Spleen (tissue), 13 donors: ENCODE measurements around the gene PI4K2A. TPM values are rescaled to one million over a fixed set of nuclear protein-coding genes. Genes with fewer than 3 reads are reported as not detected.

ENCODE experiments used
- DNase-seq: peaks from one replicate; pipeline ENCODE4 v3.0.0-alpha.2; 2020
- H3K27ac ChIP-seq, 8 donors: fragments of 200-600 bp; sonication (generic) in 7 of 8; 1 replicate in 4 of 8; 2 replicates in 4 of 8; pipeline versions ENCODE4 v1.5.0 to v1.8.0; 2016 to 2021; ENCODE audit warnings: inconsistent platforms in 4 of 8, mild to moderate bottlenecking in 4 of 8, moderate library complexity in 1 of 8
- H3K27me3 ChIP-seq, 7 donors: fragments of 200-600 bp; sonication (generic) in 6 of 7; replicated peaks in 1 of 7; 1 replicate in 4 of 7; 2 replicates in 3 of 7; pipeline versions ENCODE4 v1.5.0 to v1.8.0; 2016 to 2021; ENCODE audit warnings: inconsistent platforms in 3 of 7, mild to moderate bottlenecking in 1 of 7
- H3K36me3 ChIP-seq, 6 donors: fragments of 200-600 bp; sonication (generic) in 5 of 6; 1 replicate in 4 of 6; 2 replicates in 2 of 6; pipeline versions ENCODE4 v1.5.0 to v1.8.0; 2016 to 2021; ENCODE audit warnings: inconsistent platforms in 2 of 6
- H3K4me1 ChIP-seq, 6 donors: fragments of 200-600 bp; sonication (generic) in 5 of 6; 1 replicate in 3 of 6; 2 replicates in 3 of 6; pipeline versions ENCODE4 v1.5.0 to v1.8.0; 2016 to 2021; ENCODE audit warnings: inconsistent platforms in 3 of 6
- H3K4me3 ChIP-seq, 8 donors: fragments of 200-600 bp; sonication (generic) in 7 of 8; 1 replicate in 4 of 8; 2 replicates in 4 of 8; pipeline versions ENCODE4 v1.5.0 to v1.8.0; 2016 to 2021; ENCODE audit warnings: inconsistent platforms in 4 of 8, mild to moderate bottlenecking in 4 of 8, moderate library complexity in 2 of 8
- H3K9me3 ChIP-seq, 8 donors: fragments of 200-600 bp; sonication (generic) in 7 of 8; 1 replicate in 4 of 8; 2 replicates in 4 of 8; pipeline versions ENCODE4 v1.5.0 to v1.8.0; 2016 to 2021; ENCODE audit warnings: inconsistent platforms in 4 of 8
- CTCF ChIP-seq, 11 experiments: fragments of 200-600 bp in 7 of 11; fragments of 450-650 bp in 4 of 11; sonication (generic) in 4 of 11; IDR thresholded peaks in 8 of 11; conservative IDR thresholded peaks in 3 of 11; 1 replicate in 7 of 11; 2 replicates in 4 of 11; pipeline versions ENCODE4 v1.4.0 to v1.8.0; 2016 to 2021; ENCODE audit warnings: antibody characterized with exemption in 11 of 11, inconsistent platforms in 4 of 11, mild to moderate bottlenecking in 1 of 11
- POLR2A ChIP-seq, 3 donors: fragments of 450-650 bp; IDR thresholded peaks; one replicate each; pipeline ENCODE4 v1.5.1; 2017; ENCODE audit warnings: antibody characterized with exemption in 3 of 3, mild to moderate bottlenecking in 1 of 3
- POLR2AphosphoS5 ChIP-seq, 3 donors: sonication (generic); formaldehyde crosslinking; IDR thresholded peaks; one replicate each; pipeline ENCODE4 v1.5.1; 2017; ENCODE audit warnings: antibody characterized with exemption in 3 of 3
- WGBS, 5 donors: extraction: QIAGEN DNeasy Blood & Tissue Kit in 3 of 5; methylation state at CpG; one replicate each; pipeline versions ENCODE4 v1.1.5 to v1.1.7; 2013 to 2018; 5-methylcytosine and 5-hydroxymethylcytosine counted together
- intact Hi-C: fragments of 100-400 bp; cut with DNase I; formaldehyde crosslinking; loops from one replicate; pipeline ENCODE4 v1.15.0; 2023; ENCODE audit warnings: low total_unique reads
- long read RNA-seq, 2 donors: transcript quantifications; one replicate each; lab custom pipeline, GENCODE V29; 2026
- polyA plus RNA-seq, 3 donors: library from polyadenylated mRNA; stranded (reverse); fragments of 200-250 nt; gene quantifications; one replicate each; pipeline ENCODE4 v1.2.1, GENCODE V29; 2013
- total RNA-seq, 7 donors: library from RNA; depleted of rRNA in 3 of 7; stranded (reverse); fragments of >200 nt in 3 of 7; fragmentation: NEBNext Ultra II Directional in 4 of 7; extraction: Animal tissue kit (Norgen Biotek cat#: 25700) in 4 of 7; gene quantifications; one replicate each; pipeline versions ENCODE4 v1.1.0 to v1.2.1, GENCODE V29; 2016 to 2021
- donor health status: healthy with polysubstance abuse.
- donor health status: DM: no; HTN: no; CAD: no; lungs with moderate emphysema.
- donor health status: DM: no; HTN: no; CAD: no.
- donor health status: Bipolar disorder and iron deficiency.
- donor health status: healthy.
- donor health status: DM: no; HTN: no; CAD: no.
- donor health status: DM: yes; HTN: yes; CAD: no.

The PI4K2A gene
- total RNA-seq: 10 to 100 TPM; 19.1 to 28.7 (median 23.4) TPM
- polyA plus RNA-seq: 10 to 100 TPM in 1 of 3 donors, 1 to 10 TPM in 2; 7.1 to 14.3 (median 7.5) TPM
- long read RNA-seq, donor 1, full-length matches to known transcripts: 8 of 8 reads
- long read RNA-seq, donor 1, partial matches to known transcripts: 0 of 8 reads
- long read RNA-seq, donor 1, other reads (novel, unspliced or antisense): 0 of 8 reads
- long read RNA-seq, donor 2, full-length matches to known transcripts: 1 of 1 reads
- long read RNA-seq, donor 2, partial matches to known transcripts: 0 of 1 reads
- long read RNA-seq, donor 2, other reads (novel, unspliced or antisense): 0 of 1 reads

GRCh38 chr10:97640174-97640867, at the start of gene PI4K2A:
Gene PI4K2A (plus strand): TSS chr10:97640671. CDS start chr10:97640743, 72 bp downstream.
- TF ChIP-seq POLR2AphosphoS5 (IDR thresholded peaks at IDR 0.05) (peak; percentile 88 to 96 (median 94)), CTCF (IDR thresholded peaks at IDR 0.05 in 8 of 11, conservative IDR thresholded peaks at IDR 0.05 in 3 of 11) (peak in 4 of 11 experiments; percentile 10 to 47 (median 28)), POLR2A (IDR thresholded peaks at IDR 0.05) (peak in 1 of 3 donors; percentile 56)
- Histone ChIP-seq H3K4me3 (peak within 1 kb of the TSS; percentile 42 to 95 (median 80)), H3K27ac (peak within 1 kb of the TSS; percentile 31 to 95 (median 90)), H3K4me1 (peaks cover 11 to 33% (median 19%) of the 10 kb centered on the region in 6 donors), H3K9me3 (no peaks in the 10 kb centered on the region), H3K36me3 (peaks cover 0 to 20% (median 3%) of the 10 kb centered on the region in 6 donors), H3K27me3 (no peaks in the 10 kb centered on the region)
- intact Hi-C loops: no loop called here
- 2 to 3% (median 3%) methylated on average over 27 to 54 of the region's 54 CpGs for WGBS, 5 donors
- peak; percentile 99 for DNase-seq

DNA sequence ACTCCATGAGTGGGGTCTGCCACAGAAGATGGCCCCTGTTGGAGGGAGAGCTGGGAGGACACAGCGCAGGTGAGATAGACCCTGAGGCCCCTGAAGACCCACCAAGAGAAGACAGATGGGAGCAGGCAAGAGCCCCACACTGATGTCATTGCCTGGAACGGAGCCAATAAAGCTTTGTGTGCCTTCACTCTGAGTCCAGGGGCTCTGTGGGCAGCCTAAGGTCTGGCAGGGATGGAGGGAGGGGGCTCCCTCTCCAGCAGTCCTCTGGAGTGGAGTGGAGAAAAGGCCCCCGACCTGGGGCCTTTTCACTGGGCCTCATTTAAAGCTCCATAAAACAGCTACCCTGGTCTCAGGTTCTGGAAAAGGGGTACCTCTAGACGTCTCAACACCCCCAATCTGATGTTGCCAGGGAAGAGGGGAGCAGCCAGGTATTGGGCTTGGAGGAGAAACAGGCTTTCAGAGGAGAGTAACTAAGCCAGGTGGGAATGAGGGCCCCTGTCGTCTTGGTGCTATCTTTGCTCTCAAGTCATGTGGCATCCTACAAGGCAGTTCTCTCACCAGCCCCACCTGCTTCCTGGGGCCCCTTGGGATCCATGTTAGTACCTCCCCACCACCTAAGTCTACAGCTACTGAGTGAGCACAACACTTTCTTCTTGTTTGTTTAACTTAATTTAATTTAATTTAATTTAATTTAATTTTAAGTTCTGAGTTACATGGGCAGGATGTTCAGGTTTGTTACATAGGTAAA, 49.5 kb upstream of the PI4K2A start:
- Histone ChIP-seq H3K27ac (no peak overlapping the region), H3K4me3 (no peak overlapping the region)

DNA sequence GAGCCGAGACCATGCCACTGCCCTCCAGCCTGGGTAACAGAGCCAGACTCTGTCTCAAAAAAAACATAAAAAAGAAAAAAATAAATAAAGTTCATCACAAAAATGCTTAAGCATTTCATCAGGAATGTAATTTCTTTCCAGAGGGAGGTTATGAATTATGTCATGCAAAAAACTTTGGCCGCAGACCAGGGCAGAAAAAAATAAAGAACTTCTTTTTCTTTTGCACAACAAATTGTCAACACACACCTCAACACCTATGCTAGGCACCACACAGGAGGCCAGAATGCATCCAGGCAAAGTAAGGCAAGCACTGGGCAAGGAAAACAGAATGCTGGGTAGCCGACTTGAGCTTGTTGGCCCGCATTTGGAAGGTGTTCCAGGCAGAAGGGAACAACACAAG, 47.0 kb upstream of the PI4K2A start:
- Histone ChIP-seq H3K27me3 (no peaks in the 10 kb centered on the region), H3K4me1 (peaks cover 0 to 11% (median 0%) of the 10 kb centered on the region in 6 donors), H3K4me3 (no peak overlapping the region), H3K27ac (no peak overlapping the region), H3K9me3 (no peaks in the 10 kb centered on the region), H3K36me3 (no peaks in the 10 kb centered on the region)
- intact Hi-C loops: no loop called here
- no peak for TF ChIP-seq CTCF (IDR thresholded peaks at IDR 0.05 in 8 of 11, conservative IDR thresholded peaks at IDR 0.05 in 3 of 11)
- no peak for TF ChIP-seq POLR2AphosphoS5 (IDR thresholded peaks at IDR 0.05)
- no peak for TF ChIP-seq POLR2A (IDR thresholded peaks at IDR 0.05)
- 80 to 94% (median 86%) methylated on average over 4 of the region's 4 CpGs for WGBS, 5 donors
- no peak for DNase-seq

More for the DNA sequence above, 49.5 kb upstream of the PI4K2A start:
- Histone ChIP-seq H3K36me3 (no peaks in the 10 kb centered on the region), H3K9me3 (no peaks in the 10 kb centered on the region), H3K4me1 (no peaks in the 10 kb centered on the region), H3K27me3 (no peaks in the 10 kb centered on the region)
- TF ChIP-seq CTCF (IDR thresholded peaks at IDR 0.05 in 8 of 11, conservative IDR thresholded peaks at IDR 0.05 in 3 of 11) (no peak), POLR2AphosphoS5 (IDR thresholded peaks at IDR 0.05) (no peak), POLR2A (IDR thresholded peaks at IDR 0.05) (no peak)
- WGBS, 5 donors: 51 to 72% (median 71%) methylated on average over 4 to 5 of the region's 5 CpGs
- DNase-seq: no peak
- intact Hi-C loops: no loop called here
